PC-3 (cell line): ENCODE data around the gene LRP2BP. TPM values are rescaled to one million over a fixed set of nuclear protein-coding genes. Genes with fewer than 3 reads are reported as not detected.

Source experiments
- ATAC-seq: fragments of 200-7000 bp; cut with Tn5 transposase; 2 replicates; pipeline ENCODE4 v1.9.1; 2020; ENCODE audit warnings: mild to moderate bottlenecking, moderate library complexity
- BruUV-seq: library from RNA; stranded (reverse); fragments of 400-500 nt; replicated peaks from 2 replicates; lab custom pipeline; 2021; lab: Mats Ljungman, UMichigan
- CTCF ChIA-PET: fragments of 300-600 bp; sonication (Branson Sonifier 250); formaldehyde crosslinking; loops from one replicate; lab custom pipeline; 2022; ENCODE audit warnings: antibody characterized with exemption; lab: Charles Lee
- POLR2A ChIA-PET: fragments of 300-600 bp; sonication (Branson Sonifier 250); formaldehyde crosslinking; loops from one replicate; lab custom pipeline; 2022; ENCODE audit warnings: antibody characterized with exemption; ENCODE audit not compliant: unreplicated experiment; lab: Charles Lee
- DNase-seq: peaks from one replicate; pipeline ENCODE4 v3.0.0-alpha.2; 2015
- H2AFZ ChIP-seq: fragments of 300-600 bp; sonication (generic); 2 replicates; pipeline ENCODE4 v1.6.0; 2016; ENCODE audit warnings: antibody characterized with exemption, low read length
- H3F3A ChIP-seq: fragments of 300-600 bp; sonication (generic); one replicate; pipeline ENCODE4 v1.6.0; 2017; ENCODE audit warnings: antibody characterized with exemption, low read length, control low read depth, mild to moderate bottlenecking; ENCODE audit not compliant: unreplicated experiment
- H3K27ac ChIP-seq: fragments of 300-600 bp; sonication (generic); 2 replicates; pipeline ENCODE4 v1.5.1; 2016; ENCODE audit warnings: mild to moderate bottlenecking, low read length
- H3K27me3 ChIP-seq: fragments of 300-600 bp; sonication (generic); 2 replicates; pipeline ENCODE4 v1.6.1; 2016; ENCODE audit warnings: low read length, mixed read lengths
- H3K36me3 ChIP-seq: fragments of 300-600 bp; sonication (generic); 2 replicates; pipeline ENCODE4 v1.6.1; 2016; ENCODE audit warnings: low read depth, mixed run types, low read length, mixed read lengths
- H3K4me1 ChIP-seq: fragments of 300-600 bp; sonication (generic); 2 replicates; pipeline ENCODE4 v1.5.1; 2016; ENCODE audit warnings: low read length; ENCODE audit not compliant: insufficient read depth
- H3K4me2 ChIP-seq: fragments of 300-600 bp; sonication (generic); 2 replicates; pipeline ENCODE4 v1.6.0; 2016; ENCODE audit warnings: low read length
- H3K4me3 ChIP-seq: fragments of 300-600 bp; sonication (generic); 2 replicates; pipeline ENCODE4 v1.5.1; 2016; ENCODE audit warnings: mild to moderate bottlenecking, low read length, mixed read lengths
- H3K79me2 ChIP-seq: fragments of 300-600 bp; sonication (generic); 2 replicates; pipeline ENCODE4 v1.6.1; 2017; ENCODE audit warnings: low read length, mixed read lengths
- H3K9ac ChIP-seq: fragments of 300-600 bp; sonication (generic); 2 replicates; pipeline ENCODE4 v1.6.0; 2016; ENCODE audit warnings: mild to moderate bottlenecking, low read length
- H3K9me2 ChIP-seq: fragments of 300-600 bp; sonication (generic); replicated peaks from 2 replicates; pipeline ENCODE4 v1.6.1; 2016; ENCODE audit warnings: mixed run types, low read length, mixed read lengths
- H3K9me3 ChIP-seq: fragments of 300-600 bp; sonication (generic); 2 replicates; pipeline ENCODE4 v1.6.1; 2016; ENCODE audit warnings: low read length, mixed read lengths
- H4K20me1 ChIP-seq: fragments of 300-600 bp; sonication (generic); 2 replicates; pipeline ENCODE4 v1.6.1; 2016; ENCODE audit warnings: low read length, mixed read lengths
- EZH2 ChIP-seq: fragments of 300-600 bp; sonication (generic); IDR thresholded peaks from one replicate; pipeline ENCODE4 v1.6.1; 2017; ENCODE audit warnings: antibody characterized with exemption, mild to moderate bottlenecking, low read length; ENCODE audit not compliant: unreplicated experiment
- EZH2phosphoT487 ChIP-seq: fragments of 300-600 bp; sonication (generic); IDR thresholded peaks from 2 replicates; pipeline ENCODE4 v1.6.1; 2018; ENCODE audit warnings: mild to moderate bottlenecking, antibody characterized with exemption, low read length, borderline replicate concordance
- intact Hi-C: fragments of 100-400 bp; cut with micrococcal nuclease; formaldehyde crosslinking; loops from 2 replicates; pipeline ENCODE4 v1.9.0; 2023
- total RNA-seq: library from RNA; depleted of rRNA; stranded (reverse); fragments of >200 nt; gene quantifications from 2 replicates; pipeline ENCODE4 v1.2.3, GENCODE V29; 2014
- TF ChIP-seq, protein P1 (sequence below): fragments of 300-600 bp; sonication (generic); conservative IDR thresholded peaks from 2 replicates; pipeline ENCODE4 v1.5.1; 2017; ENCODE audit warnings: antibody characterized with exemption, low read depth, mild to moderate bottlenecking, low read length

LRP2BP gene
- total RNA-seq, 1 experiment from 2014 or later: 0.44 TPM

DNA sequence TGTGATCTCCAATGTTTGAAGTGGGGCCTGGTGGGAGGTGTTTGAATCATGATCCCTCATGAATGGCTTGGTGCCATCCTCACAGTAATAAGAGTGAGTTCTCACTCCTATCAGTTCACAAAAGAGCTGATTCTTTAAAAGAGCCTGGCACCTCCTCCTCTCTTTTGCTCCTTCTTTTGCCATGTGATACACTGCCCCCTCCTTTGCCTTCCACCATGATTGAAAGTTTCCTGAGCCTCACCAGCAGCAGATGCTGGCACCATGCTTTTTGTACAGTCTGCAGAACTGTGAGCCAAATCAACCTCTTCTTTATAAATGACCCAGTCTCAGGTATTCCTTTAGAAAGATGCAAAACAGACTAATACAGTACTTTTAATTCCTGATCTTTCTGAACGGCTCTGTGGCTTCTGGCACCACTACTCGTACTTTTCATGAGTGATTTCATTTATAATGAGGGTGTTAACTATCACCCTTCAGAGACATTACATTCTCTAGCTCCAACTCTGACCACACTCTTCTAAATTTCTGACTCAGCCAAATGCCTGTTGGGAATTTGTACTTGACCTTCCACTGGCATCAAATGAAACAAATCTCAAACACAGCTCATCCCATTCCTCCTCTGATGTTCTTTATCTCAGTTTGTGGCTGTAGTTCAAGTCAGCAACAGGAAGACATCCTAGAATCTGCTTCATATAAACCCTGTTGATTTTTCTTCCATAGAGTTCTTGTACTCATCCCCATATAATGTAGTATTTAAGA, 25.8 kb upstream of the LRP2BP start:
- no TSS peak for BruUV-seq
- no peak for ATAC-seq

DNA sequence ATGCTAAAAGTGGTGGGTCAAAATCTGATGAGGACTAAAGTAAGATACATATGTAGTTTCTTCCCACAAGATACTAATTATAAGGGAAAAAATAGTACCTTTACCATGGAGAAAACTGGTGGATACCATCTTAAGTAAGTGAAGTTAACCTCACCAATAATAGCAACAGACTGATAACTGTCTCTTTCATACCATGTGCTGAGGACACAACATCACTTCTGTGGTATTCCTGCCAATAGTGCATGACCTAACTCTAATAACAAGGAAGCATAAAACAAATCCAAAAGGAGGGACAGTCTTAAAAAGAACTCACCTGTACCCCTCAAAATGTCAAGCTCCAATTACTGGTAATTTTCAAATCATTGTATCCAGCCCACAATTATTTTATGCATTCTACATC, 21.2 kb upstream of the LRP2BP start:
- ATAC-seq (no peak), DNase-seq (no peak)
- H3K27ac ChIP-seq: no peak overlapping the region
- POLR2A ChIA-PET: no interaction called here
- H4K20me1 ChIP-seq: no peaks in the 10 kb centered on the region
- no peaks in the 10 kb centered on the region for H3K9me3 ChIP-seq
- no peak overlapping the region for H3K4me2 ChIP-seq
- H3K79me2 ChIP-seq: no peaks in the 10 kb centered on the region
- no peaks in the 10 kb centered on the region for H3K27me3 ChIP-seq
- CTCF ChIA-PET: no interaction called here
- H3K36me3 ChIP-seq: no peaks in the 10 kb centered on the region
- TF ChIP-seq EZH2phosphoT487 (no peak), EZH2 (no peak)
- TF ChIP-seq, protein P1, sequence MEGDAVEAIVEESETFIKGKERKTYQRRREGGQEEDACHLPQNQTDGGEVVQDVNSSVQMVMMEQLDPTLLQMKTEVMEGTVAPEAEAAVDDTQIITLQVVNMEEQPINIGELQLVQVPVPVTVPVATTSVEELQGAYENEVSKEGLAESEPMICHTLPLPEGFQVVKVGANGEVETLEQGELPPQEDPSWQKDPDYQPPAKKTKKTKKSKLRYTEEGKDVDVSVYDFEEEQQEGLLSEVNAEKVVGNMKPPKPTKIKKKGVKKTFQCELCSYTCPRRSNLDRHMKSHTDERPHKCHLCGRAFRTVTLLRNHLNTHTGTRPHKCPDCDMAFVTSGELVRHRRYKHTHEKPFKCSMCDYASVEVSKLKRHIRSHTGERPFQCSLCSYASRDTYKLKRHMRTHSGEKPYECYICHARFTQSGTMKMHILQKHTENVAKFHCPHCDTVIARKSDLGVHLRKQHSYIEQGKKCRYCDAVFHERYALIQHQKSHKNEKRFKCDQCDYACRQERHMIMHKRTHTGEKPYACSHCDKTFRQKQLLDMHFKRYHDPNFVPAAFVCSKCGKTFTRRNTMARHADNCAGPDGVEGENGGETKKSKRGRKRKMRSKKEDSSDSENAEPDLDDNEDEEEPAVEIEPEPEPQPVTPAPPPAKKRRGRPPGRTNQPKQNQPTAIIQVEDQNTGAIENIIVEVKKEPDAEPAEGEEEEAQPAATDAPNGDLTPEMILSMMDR: no peak
- no peaks in the 10 kb centered on the region for H3F3A ChIP-seq
- no TSS peak for BruUV-seq
- no peak overlapping the region for H3K9ac ChIP-seq
- H3K4me3 ChIP-seq: no peak overlapping the region
- no peak overlapping the region for H2AFZ ChIP-seq
- H3K4me1 ChIP-seq: no peaks in the 10 kb centered on the region
- intact Hi-C loops: no loop called here
- no peaks in the 10 kb centered on the region for H3K9me2 ChIP-seq

More for the DNA sequence above, 25.8 kb upstream of the LRP2BP start:
- Histone ChIP-seq H4K20me1 (no peaks in the 10 kb centered on the region), H3K4me3 (no peak overlapping the region), H3K4me2 (no peak overlapping the region), H3K9me3 (no peaks in the 10 kb centered on the region), H3K36me3 (no peaks in the 10 kb centered on the region), H3K79me2 (peaks cover 22% of the 10 kb centered on the region), H3F3A (no peaks in the 10 kb centered on the region), H3K9me2 (no peaks in the 10 kb centered on the region), H2AFZ (no peak overlapping the region), H3K27ac (no peak overlapping the region), H3K27me3 (no peaks in the 10 kb centered on the region), H3K4me1 (peaks cover 5% of the 10 kb centered on the region), H3K9ac (no peak overlapping the region)
- no peak for TF ChIP-seq EZH2
- TF ChIP-seq EZH2phosphoT487: no peak
- TF ChIP-seq, protein P1: no peak
- POLR2A ChIA-PET: no interaction called here
- CTCF ChIA-PET: no interaction called here
- DNase-seq: no peak
- intact Hi-C loops: no loop called here

GRCh38 chr4:185412412-185412811, 16.7 kb upstream of the LRP2BP start:
- no peak overlapping the region for H3K9ac ChIP-seq

More at GRCh38 chr4:185412412-185412811, 16.7 kb upstream of the LRP2BP start:
- DNase-seq (no peak), ATAC-seq (no peak)
- no peaks in the 10 kb centered on the region for H3K79me2 ChIP-seq
- CTCF ChIA-PET: no interaction called here
- no peak overlapping the region for H2AFZ ChIP-seq
- no peaks in the 10 kb centered on the region for H3F3A ChIP-seq
- H3K27ac ChIP-seq: no peak overlapping the region
- H3K27me3 ChIP-seq: no peaks in the 10 kb centered on the region
- no peak overlapping the region for H3K4me3 ChIP-seq
- H4K20me1 ChIP-seq: no peaks in the 10 kb centered on the region
- POLR2A ChIA-PET: no interaction called here
- no peaks in the 10 kb centered on the region for H3K9me2 ChIP-seq
- no peak for TF ChIP-seq EZH2phosphoT487
- no peak for TF ChIP-seq EZH2
- TF ChIP-seq, protein P1: no peak
- intact Hi-C loops: no loop called here
- H3K36me3 ChIP-seq: no peaks in the 10 kb centered on the region; the same call in 1 of the 2 replicates
- BruUV-seq: no TSS peak
- no peaks in the 10 kb centered on the region for H3K9me3 ChIP-seq
- no peaks in the 10 kb centered on the region for H3K4me1 ChIP-seq
- no peak overlapping the region for H3K4me2 ChIP-seq
